Prostate gland (tissue), 2 donors: Measurements from ENCODE around the gene ZBTB4.

Experiments
- POLR2A ChIP-seq: fragments of 450-650 bp; IDR thresholded peaks from one replicate; pipeline ENCODE4 v1.6.1; 2016; ENCODE audit warnings: antibody characterized with exemption, mild to moderate bottlenecking
- TF ChIP-seq, protein P1 (sequence below), 4 experiments: fragments of 200-600 bp in 2 of 4; fragments of 450-650 bp in 2 of 4; sonication (generic) in 2 of 4; IDR thresholded peaks; 1 replicate in 3 of 4; 2 replicates in 1 of 4; pipeline ENCODE4 v1.5.1; 2016 to 2019; ENCODE audit warnings: antibody characterized with exemption in 4 of 4, mild to moderate bottlenecking in 2 of 4, moderate library complexity in 2 of 4

DNA sequence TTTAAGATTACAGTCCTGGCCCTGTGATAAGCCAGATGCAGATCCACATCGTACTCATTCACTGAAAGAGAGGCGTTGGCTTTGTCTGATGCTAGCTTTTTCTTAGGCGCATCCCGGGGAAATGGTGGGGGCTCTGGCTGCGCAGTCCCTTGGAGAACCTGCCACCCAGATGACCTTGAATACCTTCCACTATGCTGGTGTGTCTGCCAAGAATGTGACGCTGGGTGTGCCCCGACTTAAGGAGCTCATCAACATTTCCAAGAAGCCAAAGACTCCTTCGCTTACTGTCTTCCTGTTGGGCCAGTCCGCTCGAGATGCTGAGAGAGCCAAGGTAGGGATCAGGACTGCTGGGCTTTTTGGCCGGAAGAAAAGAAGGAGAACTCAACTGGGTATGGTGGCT lies 28.7 kb upstream of the ZBTB4 start:
- TF ChIP-seq, protein P1, sequence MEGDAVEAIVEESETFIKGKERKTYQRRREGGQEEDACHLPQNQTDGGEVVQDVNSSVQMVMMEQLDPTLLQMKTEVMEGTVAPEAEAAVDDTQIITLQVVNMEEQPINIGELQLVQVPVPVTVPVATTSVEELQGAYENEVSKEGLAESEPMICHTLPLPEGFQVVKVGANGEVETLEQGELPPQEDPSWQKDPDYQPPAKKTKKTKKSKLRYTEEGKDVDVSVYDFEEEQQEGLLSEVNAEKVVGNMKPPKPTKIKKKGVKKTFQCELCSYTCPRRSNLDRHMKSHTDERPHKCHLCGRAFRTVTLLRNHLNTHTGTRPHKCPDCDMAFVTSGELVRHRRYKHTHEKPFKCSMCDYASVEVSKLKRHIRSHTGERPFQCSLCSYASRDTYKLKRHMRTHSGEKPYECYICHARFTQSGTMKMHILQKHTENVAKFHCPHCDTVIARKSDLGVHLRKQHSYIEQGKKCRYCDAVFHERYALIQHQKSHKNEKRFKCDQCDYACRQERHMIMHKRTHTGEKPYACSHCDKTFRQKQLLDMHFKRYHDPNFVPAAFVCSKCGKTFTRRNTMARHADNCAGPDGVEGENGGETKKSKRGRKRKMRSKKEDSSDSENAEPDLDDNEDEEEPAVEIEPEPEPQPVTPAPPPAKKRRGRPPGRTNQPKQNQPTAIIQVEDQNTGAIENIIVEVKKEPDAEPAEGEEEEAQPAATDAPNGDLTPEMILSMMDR (IDR thresholded peaks at IDR 0.05), result no peak
- no peak for TF ChIP-seq POLR2A
